ENCODE measurements around the gene SSBP1. TPM values are rescaled to one million over a fixed set of nuclear protein-coding genes. Genes with fewer than 3 reads are reported as not detected.

The SSBP1 gene
- total RNA-seq, 4 donors from 2014 or later, result 105 to 122 (median 114) TPM

DNA sequence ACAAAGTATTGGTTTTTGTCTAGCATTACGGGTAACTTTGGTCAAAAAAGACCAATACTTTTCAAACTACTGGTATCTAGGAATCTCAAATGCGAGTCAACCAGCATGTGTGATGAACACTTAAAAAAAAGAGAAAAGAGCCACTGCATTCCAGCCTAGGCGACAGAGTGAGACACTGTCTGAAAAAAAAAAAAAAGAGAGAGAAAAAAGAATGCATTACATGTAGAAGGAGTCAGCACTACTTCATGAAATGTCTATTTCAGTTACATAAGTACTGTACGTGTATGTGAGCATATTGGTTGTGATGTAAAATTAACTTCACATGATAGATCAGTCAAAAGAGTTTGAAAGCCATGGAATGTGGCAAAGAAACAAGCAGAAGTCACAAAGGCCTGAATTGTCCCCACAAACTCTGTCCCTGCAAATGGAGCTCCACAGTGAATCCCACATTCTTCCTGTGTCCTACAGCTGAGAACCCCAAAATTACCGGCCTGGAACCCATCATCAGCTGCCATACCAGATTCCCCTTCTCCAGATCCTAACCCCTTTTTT is 37.8 kb upstream of the SSBP1 start:
- Histone ChIP-seq H3K27me3 (no peaks in the 10 kb centered on the region), H3K9me3 (no peaks in the 10 kb centered on the region), H3K4me3 (peak overlapping the region; percentile 76 to 98 (median 90)), H3K36me3 (no peaks in the 10 kb centered on the region), H3K4me1 (peaks cover 28 to 66% (median 55%) of the 10 kb centered on the region in 4 donors), H3K27ac (replicated peaks in 1 of 4) (peak overlapping the region; percentile 86 to 90 (median 89))
- 65% methylated on average over 5 of the region's 5 CpGs for WGBS
- TF ChIP-seq POLR2AphosphoS5 (IDR thresholded peaks at IDR 0.05) (no peak), POLR2A (IDR thresholded peaks at IDR 0.05; ENCODE audit: low read depth) (no peak), EP300 (IDR thresholded peaks at IDR 0.05) (no peak)
- TF ChIP-seq, protein P1, sequence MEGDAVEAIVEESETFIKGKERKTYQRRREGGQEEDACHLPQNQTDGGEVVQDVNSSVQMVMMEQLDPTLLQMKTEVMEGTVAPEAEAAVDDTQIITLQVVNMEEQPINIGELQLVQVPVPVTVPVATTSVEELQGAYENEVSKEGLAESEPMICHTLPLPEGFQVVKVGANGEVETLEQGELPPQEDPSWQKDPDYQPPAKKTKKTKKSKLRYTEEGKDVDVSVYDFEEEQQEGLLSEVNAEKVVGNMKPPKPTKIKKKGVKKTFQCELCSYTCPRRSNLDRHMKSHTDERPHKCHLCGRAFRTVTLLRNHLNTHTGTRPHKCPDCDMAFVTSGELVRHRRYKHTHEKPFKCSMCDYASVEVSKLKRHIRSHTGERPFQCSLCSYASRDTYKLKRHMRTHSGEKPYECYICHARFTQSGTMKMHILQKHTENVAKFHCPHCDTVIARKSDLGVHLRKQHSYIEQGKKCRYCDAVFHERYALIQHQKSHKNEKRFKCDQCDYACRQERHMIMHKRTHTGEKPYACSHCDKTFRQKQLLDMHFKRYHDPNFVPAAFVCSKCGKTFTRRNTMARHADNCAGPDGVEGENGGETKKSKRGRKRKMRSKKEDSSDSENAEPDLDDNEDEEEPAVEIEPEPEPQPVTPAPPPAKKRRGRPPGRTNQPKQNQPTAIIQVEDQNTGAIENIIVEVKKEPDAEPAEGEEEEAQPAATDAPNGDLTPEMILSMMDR (IDR thresholded peaks at IDR 0.05), result no peak
- DNase-seq (ENCODE audit: extremely low spot score), result no peak
- intact Hi-C loops (cut with DNase I), result loop anchor here (5.0 kb wide), 1 partner anchor 37 kb away; the partner anchor contains the start of gene SSBP1

DNA sequence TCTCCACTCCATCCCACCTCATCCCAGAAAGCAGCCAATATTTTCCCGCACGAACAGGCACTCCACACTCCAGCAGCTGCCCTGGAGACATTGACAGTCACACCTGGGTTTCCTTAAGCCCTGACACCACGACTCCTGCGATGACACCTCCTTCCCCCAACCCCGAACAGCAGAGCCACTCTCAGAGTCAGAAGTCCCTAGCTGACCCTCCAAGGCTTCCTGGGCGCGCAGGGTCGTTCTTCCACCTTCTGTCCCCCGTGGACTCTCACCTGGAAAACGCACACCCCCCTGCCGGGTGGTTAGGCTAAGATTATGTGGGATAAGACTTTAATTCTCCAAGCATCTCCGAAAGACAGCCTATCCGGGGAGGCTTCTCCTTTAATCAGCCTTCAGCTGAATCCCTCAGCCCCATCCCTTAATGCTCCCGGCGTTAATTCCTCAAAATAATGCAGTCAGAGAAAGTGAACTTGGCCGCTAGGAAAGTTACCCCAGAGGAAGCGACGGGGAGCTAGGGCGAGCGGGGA is 37.2 kb upstream of the SSBP1 start:
- Histone ChIP-seq H3K4me1 (peaks cover 24 to 62% (median 51%) of the 10 kb centered on the region in 4 donors), H3K4me3 (peak overlapping the region; percentile 76 to 98 (median 90)), H3K36me3 (no peaks in the 10 kb centered on the region), H3K27me3 (no peaks in the 10 kb centered on the region), H3K9me3 (no peaks in the 10 kb centered on the region), H3K27ac (replicated peaks in 1 of 4) (peak overlapping the region; percentile 86 to 90 (median 89))
- DNase-seq (ENCODE audit: extremely low spot score), result no peak
- WGBS, result 22% methylated on average over 11 of the region's 20 CpGs
- intact Hi-C loops (cut with DNase I), result loop anchor here (5.0 kb wide), 1 partner anchor 36 kb away; the partner anchor contains the start of gene SSBP1
- TF ChIP-seq, protein P1 (IDR thresholded peaks at IDR 0.05), result no peak
- no peak for TF ChIP-seq POLR2AphosphoS5 (IDR thresholded peaks at IDR 0.05)
- no peak for TF ChIP-seq EP300 (IDR thresholded peaks at IDR 0.05)
- TF ChIP-seq POLR2A (IDR thresholded peaks at IDR 0.05; ENCODE audit: low read depth), result no peak

DNA sequence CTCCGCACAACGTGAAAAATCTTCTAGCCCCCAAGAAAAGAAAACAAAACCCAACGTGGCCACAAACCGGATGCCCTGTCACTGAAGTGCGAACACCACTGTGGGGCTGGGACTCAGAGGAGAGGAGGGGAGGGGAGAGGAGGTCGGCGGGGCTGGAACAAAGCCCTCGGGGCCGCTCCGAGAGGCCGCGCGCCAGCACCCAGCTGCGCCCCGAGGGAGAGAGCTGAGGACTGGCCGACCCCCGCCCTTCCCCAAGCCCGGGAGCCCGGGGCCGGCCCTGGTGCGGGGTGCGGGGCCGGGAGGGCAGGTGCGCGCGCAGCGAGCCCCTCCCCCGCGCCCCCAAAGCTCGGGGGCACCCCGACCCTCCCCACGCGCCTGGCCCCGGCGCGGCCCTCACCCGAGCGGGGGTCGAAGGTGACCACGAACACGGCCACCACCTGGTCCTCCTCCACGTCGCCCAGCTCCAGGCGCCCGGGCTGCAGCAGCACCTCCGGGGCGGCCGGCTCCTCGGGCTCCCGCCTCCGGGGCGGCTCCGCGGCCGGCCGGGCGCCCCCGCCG is 36.6 kb upstream of the SSBP1 start:
- H3K9me3 ChIP-seq, result no peaks in the 10 kb centered on the region
- intact Hi-C loops (cut with DNase I), result loop anchor here (5.0 kb wide), 1 partner anchor 36 kb away; the partner anchor contains the start of gene SSBP1
- H3K4me1 ChIP-seq, result peaks cover 21 to 55% (median 45%) of the 10 kb centered on the region in 4 donors
- TF ChIP-seq POLR2A (IDR thresholded peaks at IDR 0.05; ENCODE audit: low read depth) (no peak), EP300 (IDR thresholded peaks at IDR 0.05) (no peak), POLR2AphosphoS5 (IDR thresholded peaks at IDR 0.05) (no peak)
- TF ChIP-seq, protein P1 (IDR thresholded peaks at IDR 0.05), result no peak
- H3K27me3 ChIP-seq, result no peaks in the 10 kb centered on the region
- H3K36me3 ChIP-seq, result no peaks in the 10 kb centered on the region
- peak overlapping the region; percentile 76 to 98 (median 90) for H3K4me3 ChIP-seq
- peak overlapping the region; percentile 86 to 90 (median 89) for H3K27ac ChIP-seq (replicated peaks in 1 of 4)
- 0% methylated on average over 5 of the region's 59 CpGs for WGBS
- DNase-seq (ENCODE audit: extremely low spot score), result no peak

DNA sequence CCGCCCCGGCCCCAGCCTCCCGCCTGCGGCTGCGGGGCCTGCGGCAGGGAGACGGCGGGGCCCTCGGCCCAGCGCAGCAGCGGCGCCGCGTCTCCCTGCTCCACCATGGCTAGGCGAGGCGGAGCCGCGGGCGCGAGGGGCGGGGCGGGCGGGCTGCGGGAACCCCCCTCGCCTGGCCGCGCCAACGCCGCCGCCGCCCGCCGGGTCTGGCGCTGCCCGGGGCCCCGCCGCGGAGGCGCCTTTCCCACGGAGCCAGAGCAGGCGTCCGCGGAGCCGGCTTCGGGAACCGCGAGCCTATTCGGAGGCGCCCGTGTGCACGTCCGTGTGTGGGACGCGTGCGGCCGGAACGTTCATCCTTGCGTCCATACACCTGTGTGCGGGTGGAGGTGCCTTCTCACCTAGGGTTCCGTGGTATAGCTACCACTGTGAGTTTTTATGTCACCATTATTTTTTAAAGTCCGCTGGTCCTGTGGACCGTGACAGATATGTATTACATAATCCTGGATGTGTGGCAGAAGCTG is 36.1 kb upstream of the SSBP1 start, which contains the start of gene DENND11:
Gene DENND11 (minus strand): TSS at position 120 of the 521 bp plus-strand sequence. CDS start 13 bp downstream, at position 107.
- DNase-seq (ENCODE audit: extremely low spot score), result no peak
- no peaks in the 10 kb centered on the region for H3K9me3 ChIP-seq
- H3K27me3 ChIP-seq, result no peaks in the 10 kb centered on the region
- 0% methylated on average over 16 of the region's 62 CpGs for WGBS
- peak within 1 kb of the TSS; percentile 76 to 98 (median 90) for H3K4me3 ChIP-seq
- intact Hi-C loops (cut with DNase I), result loop anchor here (5.0 kb wide), 1 partner anchor 35 kb away; the partner anchor contains the start of gene SSBP1
- H3K36me3 ChIP-seq, result no peaks in the 10 kb centered on the region
- TF ChIP-seq POLR2A (IDR thresholded peaks at IDR 0.05; ENCODE audit: low read depth) (no peak), POLR2AphosphoS5 (IDR thresholded peaks at IDR 0.05) (no peak), EP300 (IDR thresholded peaks at IDR 0.05) (no peak)
- TF ChIP-seq, protein P1 (IDR thresholded peaks at IDR 0.05), result no peak
- peaks cover 21 to 50% (median 41%) of the 10 kb centered on the region in 4 donors for H3K4me1 ChIP-seq
- H3K27ac ChIP-seq (replicated peaks in 1 of 4), result peak within 1 kb of the TSS; percentile 86 to 90 (median 89)

Data from esophagus muscularis mucosa (tissue), 4 donors.